DOHH2 (cell line): Measurements from ENCODE around the gene PGAM1.

Experiments
- CTCF ChIP-seq: fragments of 200-600 bp; sonication (generic); IDR thresholded peaks from one replicate; pipeline ENCODE4 v1.5.1; 2014; ENCODE audit warnings: antibody characterized with exemption, mild to moderate bottlenecking, low read depth, low read length; ENCODE audit not compliant: poor library complexity, severe bottlenecking
- EZH2phosphoT487 ChIP-seq: fragments of 200-600 bp; sonication (generic); IDR thresholded peaks from 2 replicates; pipeline ENCODE4 v1.6.1; 2017; ENCODE audit warnings: borderline replicate concordance, mild to moderate bottlenecking, antibody characterized with exemption, low read length, moderate library complexity, mixed read lengths

- TF ChIP-seq CTCF (no peak), EZH2phosphoT487 (no peak)
These were observed 49.6 kb upstream of the PGAM1 start for GRCh38 chr10:97376413-97376812.
